SK-MEL-5 (cell line): ENCODE measurements around the gene ELMO2. TPM values are rescaled to one million over a fixed set of nuclear protein-coding genes. Genes with fewer than 3 reads are reported as not detected.
A peak's percentile ranks its signal among the peaks of the same experiment; 100 is the strongest.

Experiments used
- DNase-seq: peaks from one replicate; pipeline ENCODE4 v3.0.0-alpha.2; 2016; ENCODE audit warnings: low read depth, low spot score
- in situ Hi-C: cut with HindIII; loops from 2 replicates; pipeline ENCODE4 v1.10.0; 2016; ENCODE audit warnings: low sequenced_read_pairs, high pct_unique_total_duplicates, low pct_unique_long_range_greater_than_20kb
- total RNA-seq: library from RNA; depleted of rRNA; stranded (reverse); fragments of >200 nt; shearing (Covaris generic); gene quantifications from 2 replicates; pipeline ENCODE4 v1.2.3, GENCODE V29; 2014

ELMO2 gene
- total RNA-seq, 1 experiment from 2014 or later, result 41.1 TPM

DNA sequence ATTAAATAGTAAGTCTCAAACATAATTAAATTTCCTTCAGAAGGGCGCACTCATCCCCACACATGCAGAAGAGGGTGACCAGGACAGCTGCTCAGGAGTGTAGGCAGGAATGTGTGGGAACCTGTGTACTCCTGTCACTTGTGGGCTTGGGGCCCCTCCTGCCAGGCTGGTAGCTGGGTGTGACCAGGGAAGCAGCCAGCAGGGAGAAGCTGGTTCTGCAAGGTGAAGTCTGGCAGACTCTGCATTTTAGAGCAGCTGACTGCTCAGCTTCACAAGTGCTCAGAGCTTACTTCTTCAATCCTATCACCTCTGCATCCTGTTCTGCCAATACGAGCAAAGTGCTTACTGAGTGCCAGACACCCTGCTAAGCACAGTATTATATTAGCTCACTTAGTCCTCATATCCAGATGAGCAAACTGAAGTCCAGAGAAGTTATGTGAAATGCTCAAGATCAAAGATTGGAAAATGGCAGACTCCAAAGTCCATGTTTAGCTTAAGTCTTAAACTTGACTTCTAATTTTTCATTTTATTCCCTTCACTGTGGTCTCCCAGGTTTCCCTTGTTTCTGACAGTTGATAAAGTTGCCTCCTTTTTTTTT is 27.9 kb downstream of the ELMO2 start:
- in situ Hi-C loops, result no loop called here
- no peak for DNase-seq

DNA sequence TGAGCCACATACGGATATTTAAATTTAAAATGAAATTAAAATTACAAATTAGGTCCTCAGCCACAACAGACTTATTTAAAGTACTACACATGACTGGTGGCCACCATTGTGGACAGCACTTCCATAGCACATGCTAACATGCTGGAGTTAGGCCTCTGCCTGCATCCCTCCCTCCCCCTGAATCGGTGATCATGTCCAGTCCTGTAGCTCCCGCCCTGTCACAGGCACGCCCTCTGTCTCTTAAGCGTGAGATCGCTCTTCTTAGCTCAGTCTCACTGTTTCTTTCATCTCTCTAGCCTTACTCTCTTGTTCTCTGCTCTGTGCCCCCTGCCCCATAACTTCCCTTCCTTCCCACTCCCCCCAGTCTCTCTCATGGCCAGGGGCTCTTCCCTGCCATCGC is 28.9 kb downstream of the ELMO2 start:
- DNase-seq, result no peak
- in situ Hi-C loops, result no loop called here

DNA sequence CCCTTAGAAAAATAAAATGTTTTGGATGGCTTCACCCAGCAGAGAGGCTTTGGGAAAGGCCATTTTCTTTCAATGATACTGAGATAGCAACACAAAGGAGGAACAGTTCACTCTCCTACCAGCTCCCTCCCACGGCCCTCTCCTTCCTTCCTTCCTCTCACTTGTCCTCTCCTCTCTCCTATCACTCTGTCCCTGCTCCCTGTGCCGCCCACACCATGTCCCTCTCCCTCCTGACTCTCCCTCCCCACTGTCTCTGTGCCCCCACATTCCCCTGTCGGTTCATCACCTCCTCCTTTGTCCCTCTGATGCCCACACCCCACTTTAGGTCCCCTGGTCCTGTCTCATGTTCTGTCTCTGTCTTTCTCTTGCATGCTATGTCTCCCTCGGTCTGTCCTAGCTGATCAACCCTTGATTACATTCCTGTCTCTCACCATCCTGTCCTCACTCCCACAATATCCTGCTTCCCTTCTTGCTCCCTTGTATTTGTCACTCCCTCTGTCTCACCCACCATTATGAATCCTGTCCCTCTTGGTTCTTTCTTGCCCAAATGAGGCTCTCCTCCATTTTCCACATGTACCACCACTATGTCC is 30.1 kb downstream of the ELMO2 start:
- in situ Hi-C loops, result no loop called here

DNA sequence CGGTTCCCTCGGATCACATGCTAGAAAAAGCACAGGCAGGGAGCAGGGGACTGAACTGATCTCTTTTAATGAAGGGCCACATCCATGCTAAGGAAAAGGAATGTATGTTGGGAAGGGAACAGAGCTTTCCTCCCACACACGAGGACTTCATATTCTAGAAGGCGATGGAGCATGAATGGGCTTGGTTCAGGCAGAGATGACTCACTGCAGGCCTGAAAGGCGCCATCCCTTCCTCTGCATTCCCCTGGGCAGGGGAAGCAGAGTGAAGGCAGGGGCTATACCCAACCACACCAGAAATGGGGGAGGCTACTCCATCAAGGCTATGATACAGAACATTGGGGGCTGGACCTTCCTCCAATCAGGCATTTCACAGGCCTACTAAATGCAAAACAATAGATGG is 30.6 kb downstream of the ELMO2 start:
- in situ Hi-C loops, result no loop called here
- DNase-seq, result peak; percentile 16

More for the DNA sequence above, 30.1 kb downstream of the ELMO2 start:
- DNase-seq, result no peak

DNA sequence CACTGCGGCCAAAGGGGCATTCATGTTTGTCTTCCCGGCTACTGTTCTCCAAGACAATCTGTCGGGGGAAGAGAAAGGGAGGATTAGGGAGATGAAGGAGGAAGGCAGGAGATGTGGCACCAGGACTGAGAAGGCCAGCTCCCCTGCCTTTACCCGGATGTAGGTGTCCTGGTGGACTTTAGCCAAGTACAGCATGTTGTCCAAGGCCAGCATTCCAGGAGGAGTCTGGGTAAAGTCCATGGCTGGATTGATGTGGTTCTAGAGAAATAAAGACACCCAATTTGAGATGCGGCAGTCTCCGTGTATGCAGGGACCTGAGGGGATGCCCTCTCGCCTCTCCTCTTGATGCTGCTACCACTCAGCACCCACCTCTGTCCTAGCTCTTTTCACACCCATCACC is 32.0 kb downstream of the ELMO2 start:
- in situ Hi-C loops, result no loop called here

DNA sequence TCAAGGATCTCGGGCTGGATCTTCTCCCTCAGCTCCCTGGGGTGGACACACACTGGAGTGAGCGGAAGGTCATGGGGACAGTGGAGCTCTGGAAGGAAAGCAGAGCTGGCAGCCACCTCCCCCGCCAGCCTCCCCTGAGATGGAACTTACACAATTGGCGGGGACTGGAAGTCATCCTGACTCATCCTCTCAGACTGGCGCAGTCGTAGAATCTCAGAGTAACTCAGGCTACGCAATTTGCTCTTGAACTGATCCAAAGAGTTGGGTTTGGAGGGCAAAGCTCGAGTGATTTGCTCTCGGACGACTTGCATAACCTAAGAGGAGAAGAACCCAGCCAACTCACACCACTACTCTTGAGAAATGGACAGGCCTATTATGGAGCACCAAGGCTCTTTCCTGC is 34.8 kb downstream of the ELMO2 start:
- no peak for DNase-seq
- in situ Hi-C loops, result no loop called here

More for the DNA sequence above, 32.0 kb downstream of the ELMO2 start:
- DNase-seq, result no peak

DNA sequence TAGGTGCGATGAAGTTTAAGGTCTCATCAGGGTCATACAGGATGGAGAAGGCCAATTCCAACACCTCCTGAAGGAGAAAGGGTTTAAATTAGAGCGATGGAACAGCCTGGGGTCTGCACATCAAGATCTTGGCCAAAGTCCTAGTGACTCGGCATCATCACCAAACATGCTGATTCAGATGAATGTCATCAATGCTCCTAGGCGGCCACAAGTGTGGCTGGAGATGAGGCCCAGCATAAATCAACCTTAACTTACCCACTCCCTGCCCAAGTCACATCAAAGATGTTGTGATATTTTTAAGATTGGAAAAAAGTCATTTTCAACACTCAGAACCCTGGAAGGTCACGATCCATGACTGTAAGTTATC is 37.5 kb downstream of the ELMO2 start:
- in situ Hi-C loops, result no loop called here
- no peak for DNase-seq

DNA sequence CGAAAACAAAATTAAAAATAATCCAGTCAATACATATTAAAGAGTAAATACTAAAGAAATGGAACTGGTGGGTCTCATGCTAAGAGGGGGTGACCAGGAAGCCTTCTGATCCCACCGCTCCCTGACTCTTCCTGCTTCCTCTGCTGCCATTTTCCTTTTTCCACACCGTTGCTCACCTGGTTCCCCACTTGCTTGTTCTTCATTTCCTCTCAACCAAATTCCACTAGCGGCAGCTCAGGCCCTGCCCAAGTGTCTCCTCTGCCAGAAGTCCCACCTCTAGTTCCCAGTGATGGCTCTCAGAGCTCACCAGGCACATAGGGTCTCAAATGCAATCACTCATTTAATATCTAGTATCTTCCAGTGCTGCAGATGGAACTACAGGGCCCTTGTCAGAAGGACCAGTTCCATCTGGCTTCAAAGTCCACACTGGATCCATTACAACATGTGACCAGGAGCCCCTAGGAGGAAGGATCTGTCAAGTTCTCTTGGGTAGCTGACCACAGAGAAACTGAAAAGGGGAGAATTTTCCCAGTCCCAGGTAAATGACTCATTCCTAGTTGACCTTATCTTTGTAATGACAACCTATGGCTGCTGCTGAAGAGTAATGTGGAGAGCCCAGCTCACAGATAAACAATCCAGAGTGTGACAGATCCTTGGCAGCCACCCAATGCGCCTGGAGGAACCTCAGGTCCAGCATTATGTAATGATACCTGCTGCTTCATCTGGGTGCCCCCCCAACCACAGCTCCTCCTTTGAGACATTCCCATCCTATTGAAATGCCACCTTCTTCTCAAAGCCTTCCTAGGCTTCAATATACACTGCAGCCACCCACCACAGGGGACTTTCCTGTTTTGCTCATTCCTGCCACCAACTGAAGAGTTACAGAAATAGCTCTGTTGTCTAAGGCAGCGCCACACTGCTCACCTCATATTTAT is 38.2 kb downstream of the ELMO2 start:
- no peak for DNase-seq
- in situ Hi-C loops, result no loop called here

DNA sequence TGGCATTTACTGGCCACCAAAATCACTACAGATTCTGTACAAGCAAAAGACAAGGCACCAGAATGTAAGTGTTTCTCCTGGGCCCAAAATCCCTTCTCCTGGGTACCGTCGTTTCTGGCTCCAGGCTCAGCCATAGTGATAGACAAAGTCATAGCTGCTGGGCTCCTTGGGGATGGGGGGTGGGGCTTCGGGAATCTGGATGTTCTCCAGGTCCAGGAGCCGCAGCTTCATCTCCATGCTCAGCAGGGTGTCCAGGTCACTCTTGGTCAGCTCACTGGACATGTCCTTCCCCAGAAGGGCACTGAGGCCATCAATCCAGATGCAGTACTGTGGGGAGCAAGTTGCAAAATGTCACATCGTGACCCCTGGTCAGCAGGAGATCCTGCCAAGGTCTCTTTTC is 39.2 kb downstream of the ELMO2 start:
- in situ Hi-C loops, result no loop called here
- DNase-seq, result no peak

DNA sequence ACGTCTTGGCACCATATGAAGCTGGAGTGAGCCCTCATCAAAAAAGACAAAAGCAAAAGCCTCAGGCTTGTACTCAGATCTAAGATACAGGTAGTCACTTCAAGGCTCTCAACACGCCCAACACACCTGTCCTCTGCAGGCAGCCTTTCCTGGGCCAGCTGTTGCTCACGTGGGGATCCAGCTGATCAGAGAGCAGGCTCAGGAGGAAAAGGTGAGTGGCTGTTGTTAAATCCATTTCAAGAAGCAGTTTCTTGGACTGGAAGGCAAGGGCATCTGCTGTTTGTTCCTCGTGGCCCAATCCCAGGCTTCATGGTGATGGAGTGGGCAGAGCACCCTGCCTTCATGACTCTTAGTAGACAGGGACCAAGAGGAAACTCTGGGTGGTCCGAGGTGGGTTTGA is 39.6 kb downstream of the ELMO2 start:
- DNase-seq, result no peak
- in situ Hi-C loops, result no loop called here

DNA sequence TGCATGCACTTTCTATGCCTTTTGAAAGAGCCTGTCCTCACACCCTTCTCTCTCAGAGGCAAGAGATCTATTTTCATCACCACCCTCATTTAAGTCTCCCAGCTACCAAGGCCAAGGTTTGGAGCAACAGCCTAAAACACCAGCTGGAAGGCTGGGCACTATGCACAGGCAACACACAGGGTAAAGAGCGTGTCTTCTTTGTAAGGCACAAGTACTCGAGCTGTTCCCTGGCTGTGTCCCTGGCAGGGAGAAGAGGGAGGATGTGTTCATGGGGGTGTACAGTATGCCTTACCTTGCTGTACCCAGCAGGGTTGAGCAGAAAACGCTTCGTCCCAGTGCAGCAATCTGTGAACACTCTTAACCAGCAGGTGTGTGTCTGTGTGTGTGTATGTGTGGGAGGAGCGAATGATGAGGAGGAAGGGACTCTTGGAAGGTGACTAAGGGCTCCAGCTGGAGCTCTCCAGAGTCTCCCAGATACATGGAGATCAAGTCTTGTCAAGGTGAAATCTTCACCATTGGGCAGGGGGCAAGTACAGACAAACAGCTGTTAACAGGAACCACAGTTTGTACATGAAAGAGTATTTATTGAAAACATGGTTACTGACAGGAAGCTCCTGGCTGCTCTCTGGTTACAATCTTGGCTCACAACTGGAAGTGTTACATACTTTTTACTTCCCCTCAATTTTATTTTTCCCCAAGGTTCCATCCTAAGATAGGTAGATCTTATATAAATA is 40.8 kb downstream of the ELMO2 start:
- no peak for DNase-seq
- in situ Hi-C loops, result no loop called here

DNA sequence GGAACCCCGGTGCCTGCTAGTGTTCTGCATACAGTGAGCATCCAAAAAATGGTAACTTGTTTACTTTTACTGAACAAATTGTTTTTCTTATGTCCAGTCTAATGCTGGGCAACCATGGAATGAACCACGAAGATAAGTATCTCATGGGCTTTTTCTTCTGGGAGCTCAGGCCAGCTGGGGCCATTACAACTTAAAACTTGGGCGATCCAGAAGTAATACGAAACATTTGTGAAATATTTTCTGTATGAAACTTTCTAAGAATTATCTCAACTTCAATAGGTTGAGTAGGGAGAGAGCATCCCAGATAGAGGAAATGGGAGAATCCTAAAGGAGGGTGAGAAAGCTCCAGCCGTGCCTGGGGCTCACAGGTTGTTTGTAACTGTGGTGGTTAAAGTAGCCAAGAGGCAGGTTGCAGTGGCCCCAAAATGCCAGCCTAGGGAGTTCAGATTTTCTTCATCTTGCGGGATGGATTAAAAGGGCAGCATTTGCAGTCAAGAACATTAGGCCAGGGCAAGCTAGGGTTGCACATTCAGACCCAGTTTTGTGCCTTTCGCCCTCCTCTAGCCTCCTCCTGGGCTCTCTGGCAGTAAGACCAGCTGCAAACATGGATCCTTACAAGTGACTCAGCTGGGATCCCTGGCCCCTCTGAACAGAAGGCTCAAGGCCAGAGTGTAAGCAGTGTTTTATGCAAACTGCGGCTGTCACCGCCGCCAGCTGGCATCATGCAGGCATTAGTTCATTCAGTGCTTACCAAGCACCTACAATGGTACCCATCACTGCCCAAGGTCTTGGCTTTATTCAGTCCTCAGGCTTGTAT is 41.5 kb downstream of the ELMO2 start:
- no peak for DNase-seq
- in situ Hi-C loops, result no loop called here

DNA sequence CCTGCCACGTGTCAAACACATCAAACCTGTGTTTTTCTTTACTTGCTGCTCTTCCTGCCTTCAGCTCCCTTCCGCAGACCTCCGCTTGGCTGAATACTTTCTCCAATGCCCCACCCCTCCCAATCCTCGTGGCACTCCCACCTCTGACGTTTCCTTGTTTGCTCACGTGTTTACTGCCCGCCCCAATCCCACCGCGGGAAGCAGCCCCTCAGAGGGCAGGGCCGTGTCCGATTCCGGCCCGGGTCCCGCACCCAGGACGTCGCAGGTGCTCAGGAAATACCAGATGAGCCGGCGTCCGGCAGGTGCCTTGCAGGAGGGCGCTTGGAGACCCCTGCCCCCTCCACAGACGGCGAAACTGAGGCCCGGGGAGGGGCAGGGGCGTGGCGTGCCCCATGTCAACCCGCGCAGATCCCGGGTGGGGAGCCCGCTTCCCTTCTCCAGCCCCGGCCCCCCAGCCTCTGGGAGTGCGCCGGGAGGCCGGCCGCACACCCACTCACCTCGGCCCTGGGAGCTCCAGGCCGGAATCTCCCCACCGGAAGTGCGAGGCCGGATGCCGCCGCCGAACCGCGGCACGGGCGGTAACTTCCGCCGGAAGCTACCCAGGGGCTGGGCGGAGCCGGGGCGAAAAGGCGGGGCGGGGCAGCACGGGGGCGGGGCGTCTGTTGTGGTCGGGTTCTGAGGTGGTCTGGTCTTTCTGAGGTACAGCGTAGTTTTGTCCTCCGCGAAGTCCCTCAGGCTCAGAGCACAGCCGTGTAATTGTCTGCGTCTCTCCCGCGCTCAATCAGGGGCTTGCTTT is 42.3 kb downstream of the ELMO2 start:
- DNase-seq, result peak; percentile 90
- in situ Hi-C loops, result no loop called here

DNA sequence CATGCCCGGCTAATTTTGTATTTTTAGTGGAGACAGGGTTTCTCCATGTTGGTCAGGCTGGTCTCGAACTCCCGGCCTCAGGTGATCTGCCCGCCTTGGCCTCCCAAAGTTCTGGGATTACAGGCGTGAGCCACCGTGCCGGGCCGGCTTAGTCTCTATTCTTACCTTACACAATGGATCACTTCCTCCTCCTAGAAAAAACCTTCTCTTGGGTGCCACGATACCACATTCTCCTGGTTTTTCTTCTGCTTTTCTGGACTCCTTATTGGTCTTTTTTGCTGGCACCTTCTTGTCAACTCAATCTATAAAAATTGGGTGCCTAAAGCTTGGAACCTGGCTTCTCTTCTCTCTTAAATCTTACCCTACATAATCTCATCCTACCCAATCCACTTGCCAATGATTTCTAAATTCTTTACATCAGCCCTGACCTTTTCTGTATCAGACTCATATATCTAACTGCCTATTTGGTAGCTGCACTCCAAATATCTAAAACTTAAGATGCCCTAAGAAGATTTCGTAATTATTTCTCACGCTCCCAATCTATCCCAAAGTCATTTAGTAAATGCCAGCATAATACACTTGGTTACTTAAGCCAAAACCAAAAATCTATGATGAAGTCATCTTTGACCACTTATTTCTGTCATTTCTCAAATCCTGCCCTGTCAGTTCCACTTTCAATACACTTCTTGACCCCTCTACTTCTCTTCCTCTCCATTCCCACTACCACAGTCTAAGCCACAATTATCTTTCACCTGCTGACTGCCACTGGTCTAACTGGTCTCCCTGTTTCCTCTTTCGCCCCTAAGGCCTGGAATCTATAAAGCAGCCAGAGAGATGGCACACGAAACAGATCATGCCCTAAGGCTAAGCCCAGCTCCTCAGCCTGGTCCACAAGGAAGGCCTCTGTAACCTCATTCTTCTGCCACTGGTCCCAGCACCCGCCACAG is 43.2 kb downstream of the ELMO2 start:
- DNase-seq, result no peak
- in situ Hi-C loops, result no loop called here

DNA sequence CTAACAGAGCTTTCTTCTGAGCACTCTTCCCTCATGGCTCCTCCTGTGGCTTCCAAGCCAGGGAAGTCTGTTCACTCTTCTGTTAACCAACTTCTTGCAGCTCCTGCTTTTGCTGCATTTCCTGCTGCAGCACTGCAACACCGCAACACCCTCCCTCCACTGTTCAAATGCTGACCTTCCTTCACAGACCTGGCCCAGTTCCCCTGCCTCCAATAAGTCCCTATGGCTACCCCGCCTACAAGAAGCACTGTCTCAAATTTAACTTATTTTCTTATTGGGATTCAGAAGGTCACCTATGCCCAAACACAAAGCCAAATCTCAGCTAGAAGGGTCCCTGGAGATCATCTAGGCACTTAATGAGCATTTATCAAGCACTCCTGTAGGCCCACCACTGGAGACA is 44.6 kb downstream of the ELMO2 start:
- no peak for DNase-seq
- in situ Hi-C loops, result no loop called here

DNA sequence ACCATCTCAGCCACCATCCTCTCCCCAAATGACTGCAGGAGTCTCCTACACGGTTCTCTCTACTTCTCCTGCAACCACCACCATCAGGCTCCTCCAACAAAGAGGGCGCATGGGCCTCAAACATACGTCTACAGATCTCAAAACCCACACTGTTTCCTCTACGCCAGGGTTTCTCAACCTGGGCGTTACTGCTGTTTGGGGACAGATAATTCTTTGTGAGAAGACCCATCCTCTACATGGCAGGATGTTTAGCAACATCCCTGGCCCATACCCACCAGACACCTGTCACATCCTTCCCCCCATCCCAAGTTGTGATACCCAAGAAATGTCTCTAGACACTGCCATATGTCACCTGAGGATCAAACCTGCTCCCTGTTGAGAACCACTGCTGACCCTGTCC is 45.0 kb downstream of the ELMO2 start:
- no peak for DNase-seq
- in situ Hi-C loops, result no loop called here
